D341Med (cell line): ENCODE data around the gene DEXI.
"Not testable (repeated sequence)": the region's sequence is repeated elsewhere in the genome, so short reads cannot be mapped to it uniquely, and the experiment has no call there.

Experiments used
- DNase-seq: peaks from one replicate; pipeline ENCODE4 v3.0.0; 2012; ENCODE audit warnings: low spot score

Gene DEXI

GRCh38 chr16:10926867-10927266, 15.4 kb downstream of the DEXI start:
- no peak for DNase-seq

- no peak for DNase-seq
Measured at GRCh38 chr16:10926094-10926493, 16.2 kb downstream of the DEXI start.

GRCh38 chr16:10925285-10925684, 17.0 kb downstream of the DEXI start:
- not testable (repeated sequence) for DNase-seq

- no peak for DNase-seq
Measured at GRCh38 chr16:10923650-10924214, 18.5 kb downstream of the DEXI start.

GRCh38 chr16:10923146-10923649, 19.1 kb downstream of the DEXI start:
- no peak for DNase-seq

- no peak for DNase-seq
Measured at GRCh38 chr16:10922328-10923145, 19.7 kb downstream of the DEXI start.

- DNase-seq = no peak
Measured at GRCh38 chr16:10921536-10922327, 20.5 kb downstream of the DEXI start.

GRCh38 chr16:10920726-10921427, 21.4 kb downstream of the DEXI start:
- no peak for DNase-seq

- DNase-seq = no peak
Measured at GRCh38 chr16:10919003-10919351, 23.3 kb downstream of the DEXI start.

- peak; percentile 83 for DNase-seq
Measured at GRCh38 chr16:10918294-10919002, 23.8 kb downstream of the DEXI start.

- DNase-seq = no peak
Measured at GRCh38 chr16:10916534-10916933, 25.7 kb downstream of the DEXI start.

GRCh38 chr16:10911267-10911666, 31.0 kb downstream of the DEXI start:
- DNase-seq = no peak

- DNase-seq = no peak
Measured at GRCh38 chr16:10907757-10908045, 34.6 kb downstream of the DEXI start.

- no peak for DNase-seq
Measured at GRCh38 chr16:10906914-10907756, 35.1 kb downstream of the DEXI start.

- DNase-seq = no peak
Measured at GRCh38 chr16:10906482-10906881, 35.8 kb downstream of the DEXI start.

GRCh38 chr16:10902999-10903398, 39.3 kb downstream of the DEXI start:
- no peak for DNase-seq

GRCh38 chr16:10897134-10897533, 45.1 kb downstream of the DEXI start:
- no peak for DNase-seq

- no peak for DNase-seq
Measured at GRCh38 chr16:10896723-10897122, 45.5 kb downstream of the DEXI start.

GRCh38 chr16:10896165-10896564, 46.1 kb downstream of the DEXI start:
- DNase-seq = no peak

GRCh38 chr16:10895053-10895946, 47.0 kb downstream of the DEXI start:
- no peak for DNase-seq
